DND-41 (cell line): ENCODE results near the gene ARMC9.

Source experiments
- CTCF ChIP-seq: IDR thresholded peaks from 2 replicates; pipeline ENCODE4 v1.5.1; 2012; ENCODE audit warnings: borderline replicate concordance, low read length, moderate library complexity, mild to moderate bottlenecking; ENCODE audit not compliant: poor library complexity, severe bottlenecking; ENCODE audit errors: extremely low read depth
- EZH2 ChIP-seq: IDR thresholded peaks from 3 replicates; pipeline ENCODE4 v1.6.1; 2012; ENCODE audit warnings: borderline replicate concordance, low read depth, mild to moderate bottlenecking, moderate library complexity, low read length, inconsistent platforms; ENCODE audit not compliant: severe bottlenecking

GRCh38 chr2:231168460-231169139 lies 29.8 kb upstream of the ARMC9 start:
- TF ChIP-seq CTCF (no peak), EZH2 (no peak)
